Activated naive CD4-positive, alpha-beta T cell treated with anti-CD3 and anti-CD28 coated beads, Interleukin-2, amount 10 ng/mL, durations not matched to agents 5 hours and 36 hours (primary cell): ENCODE measurements around the gene STRA8. TPM values are rescaled to one million over a fixed set of nuclear protein-coding genes. Genes with fewer than 3 reads are reported as not detected.

Experiments used
- microRNA-seq: library from miRNA; unstranded; fragments of <30 nt; microRNA quantifications from one replicate; pipeline ENCODE4 v1.2.0, GENCODE V29; 2022; ENCODE audit warnings: borderline microRNAs expressed, borderline replicate concordance
- total RNA-seq, 2 experiments: library from RNA; stranded (reverse); gene quantifications; one replicate each; pipeline ENCODE4 v1.2.3, GENCODE V29; 2021

STRA8 gene, protein sequence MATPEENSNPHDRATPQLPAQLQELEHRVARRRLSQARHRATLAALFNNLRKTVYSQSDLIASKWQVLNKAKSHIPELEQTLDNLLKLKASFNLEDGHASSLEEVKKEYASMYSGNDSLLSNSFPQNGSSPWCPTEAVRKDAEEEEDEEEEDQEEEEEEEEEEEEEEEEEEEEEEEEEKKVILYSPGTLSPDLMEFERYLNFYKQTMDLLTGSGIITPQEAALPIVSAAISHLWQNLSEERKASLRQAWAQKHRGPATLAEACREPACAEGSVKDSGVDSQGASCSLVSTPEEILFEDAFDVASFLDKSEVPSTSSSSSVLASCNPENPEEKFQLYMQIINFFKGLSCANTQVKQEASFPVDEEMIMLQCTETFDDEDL
- not detected for total RNA-seq

GRCh38 chr7:135233570-135233969 is at the start of gene STRA8:
Gene STRA8, plus strand, starts transcription at chr7:135233838. Its CDS starts 6,687 bp downstream, at chr7:135240525.

DNA sequence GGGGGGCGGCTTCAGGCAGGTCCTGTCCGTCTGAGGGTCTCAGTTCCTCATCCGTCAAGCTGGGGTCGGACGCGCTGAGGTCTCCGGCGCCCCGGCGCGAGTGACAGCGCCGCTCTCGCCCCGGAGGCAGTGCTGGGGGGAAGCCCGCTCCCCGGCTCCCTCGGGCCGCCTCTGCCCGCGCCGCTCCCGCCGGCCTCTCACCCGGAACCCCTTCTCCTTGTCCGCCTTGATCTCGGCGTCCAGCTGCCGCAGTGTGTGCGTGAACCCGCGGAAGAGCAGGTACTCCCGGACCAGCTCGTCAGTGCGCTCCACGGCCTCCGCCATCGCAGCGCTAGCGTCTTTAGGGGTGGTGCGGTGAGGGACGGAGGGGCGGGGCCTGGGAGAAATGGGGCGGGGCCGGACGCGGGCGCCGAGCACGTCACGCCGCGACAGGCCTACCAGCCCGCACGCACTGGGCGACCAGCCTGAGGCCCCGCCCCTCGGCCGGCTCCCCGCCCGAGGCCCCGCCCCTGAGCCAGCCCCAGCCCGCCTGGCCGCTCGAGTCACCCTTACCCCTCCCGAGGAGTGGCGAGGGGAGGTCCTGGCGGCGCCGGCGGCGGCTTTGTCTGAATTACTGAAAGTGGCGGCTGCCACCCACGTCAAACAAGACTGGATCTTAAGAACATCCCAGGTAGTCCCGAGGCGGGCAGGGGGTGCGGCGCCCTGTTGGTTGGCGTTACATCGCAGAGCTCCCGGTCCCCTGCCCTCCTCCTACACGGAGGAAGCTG is 22.3 kb upstream of the STRA8 start, which contains the start of gene WDR91:
WDR91 (minus strand) TSS at position 348 of the 767 bp plus-strand sequence; CDS start at position 324, 24 bp downstream.

Small RNA genes lying within 50 kb of the gene (microRNA-seq; reads per million reads assigned to microRNA genes)
- gene MIR6509, result 1.5 reads per million

Other genes starting within 250 kb of the STRA8 start
- 1 to 10 TPM; 4.1 TPM for gene AGBL3, start 247.3 kb upstream of the STRA8 start, total RNA-seq
- 10 to 100 TPM; 19.9 to 20.1 TPM for gene TMEM140, start 85.8 kb upstream of the STRA8 start, total RNA-seq
- gene CYREN, start 63.1 kb upstream of the STRA8 start, total RNA-seq, result 10 to 100 TPM; 36.3 to 38.6 TPM
- 10 to 100 TPM; 14.3 TPM for gene WDR91, start 22.3 kb upstream of the STRA8 start, total RNA-seq